ENCODE data around the gene SLC39A13. TPM values are rescaled to one million over a fixed set of nuclear protein-coding genes. Genes with fewer than 3 reads are reported as not detected.

The SLC39A13 gene
- total and polyA plus RNA-seq, 2 of the 13 experiments (the other 11 are each of a cell fraction or from before 2014, with no cell fraction given) = 15.3 to 30.5 TPM

DNA sequence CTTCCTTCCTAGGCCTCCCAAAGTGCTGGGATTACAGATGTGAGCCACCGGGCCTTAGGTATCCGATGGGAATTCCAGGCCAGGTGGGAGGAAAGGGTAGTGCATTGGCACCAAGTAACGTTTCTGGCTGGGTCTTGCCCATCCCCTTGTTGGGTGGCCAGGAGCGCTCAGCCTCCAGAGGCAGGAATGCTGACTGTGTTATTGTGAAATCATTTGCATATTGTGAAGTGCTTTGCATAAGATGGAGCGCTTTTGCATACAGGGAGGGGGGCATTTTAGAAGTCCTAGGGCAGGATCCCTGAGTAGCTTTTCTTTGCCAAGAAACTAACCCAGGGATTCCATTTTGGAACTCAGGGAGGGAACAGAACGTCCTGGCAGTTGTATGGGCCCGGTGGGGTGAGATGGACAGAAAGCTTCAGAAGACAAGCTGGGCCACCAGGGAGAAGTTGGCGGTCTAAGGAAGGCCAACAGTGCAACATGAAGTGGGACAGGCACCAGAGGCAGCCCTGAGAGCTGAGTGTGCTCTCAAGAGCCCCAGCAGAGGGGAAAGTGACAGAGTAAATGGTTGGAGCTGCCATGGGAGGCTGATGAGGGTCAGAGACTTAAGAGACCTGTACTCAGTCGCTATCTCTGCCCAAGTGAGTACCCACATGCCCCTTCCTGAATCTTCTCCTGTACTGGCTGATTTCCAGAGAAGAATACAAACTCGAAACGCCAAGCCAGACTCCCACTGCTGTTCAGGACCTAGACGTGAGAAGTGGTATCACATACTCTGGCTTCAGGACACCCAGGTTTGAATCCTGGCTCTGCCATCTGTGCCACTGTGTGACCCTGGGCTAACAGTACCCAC is 1.3 kb upstream of the SLC39A13 start (continued):
- 0 out of 4 replicates have a peak, but pooled peaks of 1 of the 2 experiments have one; percentile 8 for TF ChIP-seq POLR2A (IDR thresholded peaks at IDR 0.05; ENCODE audit: insufficient read depth in 1 of 2, low read depth in 2 of 2, low read length in 2 of 2)
- TF ChIP-seq, protein P1, sequence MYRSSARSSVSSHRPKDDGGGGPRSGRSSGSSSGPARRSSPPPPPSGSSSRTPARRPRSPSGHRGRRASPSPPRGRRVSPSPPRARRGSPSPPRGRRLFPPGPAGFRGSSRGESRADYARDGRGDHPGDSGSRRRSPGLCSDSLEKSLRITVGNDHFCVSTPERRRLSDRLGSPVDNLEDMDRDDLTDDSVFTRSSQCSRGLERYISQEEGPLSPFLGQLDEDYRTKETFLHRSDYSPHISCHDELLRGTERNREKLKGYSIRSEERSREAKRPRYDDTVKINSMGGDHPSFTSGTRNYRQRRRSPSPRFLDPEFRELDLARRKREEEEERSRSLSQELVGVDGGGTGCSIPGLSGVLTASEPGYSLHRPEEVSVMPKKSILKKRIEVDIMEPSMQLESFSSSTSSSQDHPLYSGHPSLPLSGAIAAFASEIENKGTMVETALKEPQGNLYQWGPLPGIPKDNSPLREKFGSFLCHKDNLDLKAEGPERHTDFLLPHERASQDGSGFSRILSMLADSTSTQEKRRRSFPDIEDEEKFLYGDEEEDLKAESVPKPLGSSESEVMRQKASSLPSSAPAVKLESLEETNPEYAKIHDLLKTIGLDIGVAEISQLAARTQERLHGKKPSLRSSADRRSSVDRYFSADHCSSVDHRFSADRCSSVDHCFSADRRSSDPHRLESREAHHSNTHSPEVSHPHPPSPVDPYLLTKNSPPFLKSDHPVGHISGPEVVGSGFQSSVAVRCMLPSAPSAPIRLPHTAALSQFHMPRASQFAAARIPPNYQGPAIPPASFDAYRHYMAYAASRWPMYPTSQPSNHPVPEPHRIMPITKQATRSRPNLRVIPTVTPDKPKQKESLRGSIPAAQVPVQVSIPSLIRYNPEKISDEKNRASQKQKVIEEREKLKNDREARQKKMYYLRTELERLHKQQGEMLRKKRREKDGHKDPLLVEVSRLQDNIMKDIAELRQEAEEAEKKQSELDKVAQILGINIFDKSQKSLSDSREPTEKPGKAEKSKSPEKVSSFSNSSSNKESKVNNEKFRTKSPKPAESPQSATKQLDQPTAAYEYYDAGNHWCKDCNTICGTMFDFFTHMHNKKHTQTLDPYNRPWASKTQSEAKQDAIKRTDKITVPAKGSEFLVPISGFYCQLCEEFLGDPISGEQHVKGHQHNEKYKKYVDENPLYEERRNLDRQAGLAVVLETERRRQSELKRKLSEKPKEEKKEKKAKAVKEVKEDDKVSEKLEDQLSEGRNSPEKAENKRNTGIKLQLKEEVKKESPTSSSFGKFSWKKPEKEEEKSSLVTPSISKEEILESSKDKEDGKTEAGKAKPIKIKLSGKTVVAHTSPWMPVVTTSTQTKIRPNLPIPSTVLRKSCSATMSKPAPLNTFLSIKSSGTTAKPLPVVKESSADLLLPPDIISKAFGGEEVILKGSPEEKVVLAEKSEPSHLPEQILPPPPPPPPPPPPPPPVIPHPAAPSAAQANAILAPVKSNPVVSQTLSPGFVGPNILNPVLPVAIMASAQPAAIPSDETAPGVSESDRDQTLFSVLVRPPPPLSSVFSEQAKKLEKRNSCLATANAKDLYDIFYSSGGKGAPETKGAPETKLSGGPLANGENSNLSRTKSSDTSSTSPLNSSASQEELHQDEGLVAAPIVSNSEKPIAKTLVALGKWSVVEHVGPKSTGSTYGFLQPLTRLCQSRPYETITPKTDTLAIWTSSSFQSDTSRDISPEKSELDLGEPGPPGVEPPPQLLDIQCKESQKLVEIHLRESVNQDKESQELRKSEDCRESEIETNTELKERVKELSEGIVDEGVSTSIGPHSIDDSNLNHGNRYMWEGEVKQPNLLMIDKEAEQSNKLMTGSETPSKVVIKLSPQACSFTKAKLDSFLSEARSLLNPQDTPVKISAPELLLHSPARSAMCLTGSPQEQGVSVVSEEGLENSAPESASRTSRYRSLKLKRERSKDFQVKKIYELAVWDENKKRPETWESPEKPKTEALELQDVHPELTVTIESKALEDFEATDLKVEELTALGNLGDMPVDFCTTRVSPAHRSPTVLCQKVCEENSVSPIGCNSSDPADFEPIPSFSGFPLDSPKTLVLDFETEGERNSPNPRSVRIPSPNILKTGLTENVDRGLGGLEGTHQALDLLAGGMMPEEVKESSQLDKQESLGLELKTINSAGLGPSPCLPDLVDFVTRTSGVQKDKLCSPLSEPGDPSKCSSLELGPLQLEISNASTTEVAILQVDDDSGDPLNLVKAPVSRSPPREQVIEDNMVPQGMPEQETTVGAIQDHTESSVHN (CRISPR knock-in tag; IDR thresholded peaks at IDR 0.05) = no peak
- peak; percentile 46; the same call in 1 of the 2 replicates for TF ChIP-seq MAFF (IDR thresholded peaks at IDR 0.05; ENCODE audit: low read depth, low read length)
- TF ChIP-seq, protein P2, sequence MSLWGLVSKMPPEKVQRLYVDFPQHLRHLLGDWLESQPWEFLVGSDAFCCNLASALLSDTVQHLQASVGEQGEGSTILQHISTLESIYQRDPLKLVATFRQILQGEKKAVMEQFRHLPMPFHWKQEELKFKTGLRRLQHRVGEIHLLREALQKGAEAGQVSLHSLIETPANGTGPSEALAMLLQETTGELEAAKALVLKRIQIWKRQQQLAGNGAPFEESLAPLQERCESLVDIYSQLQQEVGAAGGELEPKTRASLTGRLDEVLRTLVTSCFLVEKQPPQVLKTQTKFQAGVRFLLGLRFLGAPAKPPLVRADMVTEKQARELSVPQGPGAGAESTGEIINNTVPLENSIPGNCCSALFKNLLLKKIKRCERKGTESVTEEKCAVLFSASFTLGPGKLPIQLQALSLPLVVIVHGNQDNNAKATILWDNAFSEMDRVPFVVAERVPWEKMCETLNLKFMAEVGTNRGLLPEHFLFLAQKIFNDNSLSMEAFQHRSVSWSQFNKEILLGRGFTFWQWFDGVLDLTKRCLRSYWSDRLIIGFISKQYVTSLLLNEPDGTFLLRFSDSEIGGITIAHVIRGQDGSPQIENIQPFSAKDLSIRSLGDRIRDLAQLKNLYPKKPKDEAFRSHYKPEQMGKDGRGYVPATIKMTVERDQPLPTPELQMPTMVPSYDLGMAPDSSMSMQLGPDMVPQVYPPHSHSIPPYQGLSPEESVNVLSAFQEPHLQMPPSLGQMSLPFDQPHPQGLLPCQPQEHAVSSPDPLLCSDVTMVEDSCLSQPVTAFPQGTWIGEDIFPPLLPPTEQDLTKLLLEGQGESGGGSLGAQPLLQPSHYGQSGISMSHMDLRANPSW (CRISPR knock-in tag; IDR thresholded peaks at IDR 0.05; ENCODE audit: borderline replicate concordance) = no peak
- TF ChIP-seq CEBPB (IDR thresholded peaks at IDR 0.05; ENCODE audit: borderline replicate concordance, low read depth, low read length) = peak; percentile 77
- TF ChIP-seq ZNF30 (CRISPR knock-in tag; IDR thresholded peaks at IDR 0.05) = no peak
- TF ChIP-seq MAFK (conservative IDR thresholded peaks at IDR 0.05 in 1 of 2, IDR thresholded peaks at IDR 0.05 in 1 of 2; ENCODE audit: low read length in 2 of 2) = peak; percentile 53 to 63; a peak in 3 of 4 replicates
- TF ChIP-seq ETV5 (CRISPR knock-in tag; IDR thresholded peaks at IDR 0.05; ENCODE audit: borderline replicate concordance) = no peak
- TF ChIP-seq ZNF230 (CRISPR knock-in tag; IDR thresholded peaks at IDR 0.05) = no peak
- peak; percentile 45 for TF ChIP-seq TEAD3 (CRISPR knock-in tag; optimal IDR thresholded peaks at IDR 0.05; ENCODE audit: borderline replicate concordance)
